Measurements from ENCODE around the gene GJC2.

The GJC2 gene

GRCh38 chr1:228140724-228141225 is 9.0 kb upstream of the GJC2 start:
- DNase-seq (ENCODE audit: low spot score) = no peak
- Histone ChIP-seq H3K27ac (peak overlapping the region; percentile 98 to 99), H3K4me3 (peak overlapping the region; percentile 99)
- no peak for TF ChIP-seq CTCF (IDR thresholded peaks at IDR 0.05)

- H3K4me3 ChIP-seq = peak overlapping the region; percentile 99
- peak overlapping the region; percentile 98 to 99 for H3K27ac ChIP-seq
- peak; percentile 76 for DNase-seq (ENCODE audit: low spot score)
- no peak for TF ChIP-seq CTCF (IDR thresholded peaks at IDR 0.05)
Observed at GRCh38 chr1:228141226-228142044, 8.3 kb upstream of the GJC2 start.

- DNase-seq (ENCODE audit: low spot score) = no peak
- peak overlapping the region in 1 of 2 donors; percentile 98 for H3K27ac ChIP-seq
- TF ChIP-seq CTCF (IDR thresholded peaks at IDR 0.05) = no peak
- peak overlapping the region; percentile 99 for H3K4me3 ChIP-seq
Observed at GRCh38 chr1:228142155-228142691, 7.5 kb upstream of the GJC2 start.

- H3K27ac ChIP-seq = peak overlapping the region in 1 of 2 donors; percentile 98
- H3K4me3 ChIP-seq = peak overlapping the region; percentile 99
- no peak for DNase-seq (ENCODE audit: low spot score)
- no peak for TF ChIP-seq CTCF (IDR thresholded peaks at IDR 0.05)
Observed at GRCh38 chr1:228142701-228143136, 7.0 kb upstream of the GJC2 start.

- H3K4me3 ChIP-seq = no peak overlapping the region
- no peak for TF ChIP-seq CTCF (IDR thresholded peaks at IDR 0.05)
- DNase-seq (ENCODE audit: low spot score) = no peak
- no peak overlapping the region for H3K27ac ChIP-seq
Observed at GRCh38 chr1:228143480-228144192, 6.1 kb upstream of the GJC2 start.

- no peak overlapping the region for H3K27ac ChIP-seq
- H3K4me3 ChIP-seq = no peak overlapping the region
- DNase-seq (ENCODE audit: low spot score) = no peak
- no peak for TF ChIP-seq CTCF (IDR thresholded peaks at IDR 0.05)
Observed at GRCh38 chr1:228144193-228144992, 5.3 kb upstream of the GJC2 start.
